ENCODE results near the gene NPY4R2. TPM values are rescaled to one million over a fixed set of nuclear protein-coding genes. Genes with fewer than 3 reads are reported as not detected.
A peak's percentile ranks its signal among the peaks of the same experiment; 100 is the strongest.
"Not testable (repeated sequence)": the region's sequence is repeated elsewhere in the genome, so short reads cannot be mapped to it uniquely, and the experiment has no call there.

NPY4R2 gene
- total RNA-seq, 4 donors from 2014 or later: 0.28 to 5.8 TPM; not detected in 2

DNA sequence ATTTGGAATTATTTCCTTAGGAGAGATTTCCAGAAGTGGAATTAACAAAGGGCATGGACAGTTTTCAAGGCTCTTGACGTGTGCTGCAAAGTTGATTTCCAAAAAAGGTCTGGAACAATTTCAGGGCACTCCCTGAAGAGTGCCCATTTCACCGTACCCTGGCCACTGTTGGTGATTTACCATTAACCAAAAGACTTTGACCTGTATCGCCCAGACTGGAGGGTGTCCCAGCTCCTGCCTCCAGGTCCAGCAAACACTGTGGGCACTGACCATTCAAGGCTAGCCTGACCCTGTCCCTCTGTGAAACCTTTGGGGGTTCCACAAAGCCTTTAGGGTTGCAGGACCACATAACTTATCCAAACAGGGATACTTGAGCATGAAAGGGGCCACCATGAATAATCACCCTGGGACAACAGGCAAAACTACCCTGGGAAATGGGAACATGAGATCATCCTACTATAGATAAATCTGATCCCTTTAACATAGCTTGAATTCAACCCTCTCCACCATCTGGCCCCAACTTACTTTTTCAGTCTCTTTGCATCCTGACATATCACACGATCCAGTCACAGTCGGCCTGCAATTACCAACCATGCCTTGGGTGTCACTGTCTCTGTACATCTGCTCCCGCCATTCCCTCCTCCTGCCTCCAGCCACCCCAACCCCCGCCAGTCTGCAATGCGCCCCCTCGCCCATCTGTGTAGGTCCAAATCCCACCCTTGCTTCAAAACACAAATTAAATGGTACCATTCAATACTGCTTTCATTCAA, 8.9 kb downstream of the NPY4R2 start:
- ATAC-seq (ENCODE audit: low FRiP score); DNase-seq (ENCODE audit: low spot score): not testable (repeated sequence)

- peak; percentile 25 for ATAC-seq (ENCODE audit: low FRiP score)
- DNase-seq (ENCODE audit: low spot score): not testable (repeated sequence)
These were observed 9.8 kb downstream of the NPY4R2 start for GRCh38 chr10:47928225-47928624.

DNA sequence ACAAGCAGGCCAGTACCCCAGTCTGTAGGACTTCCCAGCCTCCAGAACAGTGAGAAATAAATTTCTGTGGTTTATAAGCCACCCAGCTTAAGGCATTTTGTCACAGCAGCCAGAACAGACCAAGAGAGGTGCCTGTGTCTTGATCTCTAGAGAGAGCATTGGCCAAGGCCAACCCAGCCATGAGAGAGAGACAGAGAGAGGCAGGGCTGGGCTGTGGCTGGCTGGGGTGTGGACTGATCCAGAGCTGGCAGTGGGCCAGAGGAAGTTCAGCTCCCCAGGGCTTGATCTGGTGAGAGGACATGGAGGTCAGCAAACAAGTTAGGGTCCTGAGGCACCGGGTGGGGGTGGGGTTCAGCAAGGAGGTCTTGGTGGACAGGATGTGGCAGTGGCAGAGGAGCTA, 14.4 kb downstream of the NPY4R2 start:
- ATAC-seq (ENCODE audit: low FRiP score); DNase-seq (ENCODE audit: low spot score): not testable (repeated sequence)

- DNase-seq (ENCODE audit: low spot score); ATAC-seq (ENCODE audit: low FRiP score): not testable (repeated sequence)
These were observed 15.0 kb downstream of the NPY4R2 start for GRCh38 chr10:47933462-47933861.

- ATAC-seq (ENCODE audit: low FRiP score); DNase-seq (ENCODE audit: low spot score): not testable (repeated sequence)
These were observed 18.3 kb downstream of the NPY4R2 start for GRCh38 chr10:47936772-47937228.

DNA sequence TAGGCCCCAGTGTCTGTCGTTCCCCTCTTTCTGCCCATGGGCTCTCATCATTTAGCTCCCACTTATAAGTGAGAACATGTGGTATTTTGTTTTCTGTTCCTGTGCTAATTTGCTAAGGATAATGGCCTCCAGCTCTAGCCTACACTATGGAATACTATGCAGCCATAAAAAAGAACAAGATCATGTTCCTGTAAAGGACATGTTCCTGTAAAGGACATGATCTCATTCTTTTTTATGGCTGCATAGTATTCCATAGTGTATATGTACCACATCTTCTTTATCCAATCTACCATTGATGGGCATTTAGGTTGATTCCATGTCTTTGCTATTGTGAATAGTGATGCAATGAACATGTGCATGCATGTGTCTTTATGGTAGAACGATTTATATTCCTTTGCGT, 19.2 kb downstream of the NPY4R2 start:
- not testable (repeated sequence) for ATAC-seq (ENCODE audit: low FRiP score); DNase-seq (ENCODE audit: low spot score)

GRCh38 chr10:47940821-47941220, 22.4 kb downstream of the NPY4R2 start:
- DNase-seq (ENCODE audit: low spot score); ATAC-seq (ENCODE audit: low FRiP score): not testable (repeated sequence)

- not testable (repeated sequence) for ATAC-seq (ENCODE audit: low FRiP score); DNase-seq (ENCODE audit: low spot score)
These were observed 22.9 kb downstream of the NPY4R2 start for GRCh38 chr10:47941379-47941778.

GRCh38 chr10:47942351-47943019, 24.0 kb downstream of the NPY4R2 start:
- not testable (repeated sequence) for DNase-seq (ENCODE audit: low spot score); ATAC-seq (ENCODE audit: low FRiP score)

DNA sequence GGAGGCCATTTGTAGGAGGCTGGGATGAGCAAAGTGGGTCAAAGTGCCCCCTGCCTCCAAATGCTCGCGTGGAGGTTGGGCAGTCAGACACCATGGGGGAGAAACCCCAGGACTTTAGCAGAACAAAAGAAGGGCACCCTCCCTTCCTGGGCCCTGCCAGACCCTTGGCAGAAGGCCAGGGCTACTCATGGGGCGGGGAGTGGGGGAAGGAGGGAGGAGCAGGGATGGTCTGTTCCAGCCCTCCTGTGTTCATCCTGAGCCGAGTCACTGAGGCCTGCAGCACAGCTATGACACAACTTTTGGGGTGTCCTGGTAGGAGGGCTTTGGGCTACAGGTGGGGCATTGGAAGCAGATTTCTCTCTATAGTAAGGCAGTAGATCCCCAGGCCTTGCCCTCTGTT, 24.9 kb downstream of the NPY4R2 start:
- ATAC-seq (ENCODE audit: low FRiP score): peak; percentile 32
- not testable (repeated sequence) for DNase-seq (ENCODE audit: low spot score)

- not testable (repeated sequence) for ATAC-seq (ENCODE audit: low FRiP score); DNase-seq (ENCODE audit: low spot score)
These were observed 29.0 kb downstream of the NPY4R2 start for GRCh38 chr10:47947424-47947823.

DNA sequence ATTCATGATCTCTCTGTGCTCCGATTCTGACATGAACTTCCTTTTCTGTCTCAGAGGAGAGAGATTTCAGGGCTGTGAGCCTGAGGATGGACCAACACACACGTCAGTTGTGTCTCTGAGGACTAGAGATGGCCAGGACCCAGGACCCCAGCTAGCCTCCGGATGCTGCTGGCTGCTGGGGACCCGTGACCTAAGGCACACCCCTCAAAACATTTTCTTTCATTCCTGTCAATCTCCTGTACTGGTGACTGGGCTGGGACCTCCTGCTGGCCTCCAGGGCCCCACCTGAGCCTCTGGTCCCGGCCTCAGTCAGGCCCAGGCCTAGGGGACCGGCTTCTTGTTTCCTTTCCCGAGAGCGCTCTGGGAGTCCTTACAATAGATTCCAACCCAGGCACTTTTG, 38.7 kb downstream of the NPY4R2 start:
- not testable (repeated sequence) for ATAC-seq (ENCODE audit: low FRiP score); DNase-seq (ENCODE audit: low spot score)

- not testable (repeated sequence) for ATAC-seq (ENCODE audit: low FRiP score)
These were observed 41.2 kb downstream of the NPY4R2 start for GRCh38 chr10:47959677-47960076.

GRCh38 chr10:47960699-47961098, 42.2 kb downstream of the NPY4R2 start:
- DNase-seq (ENCODE audit: low spot score); ATAC-seq (ENCODE audit: low FRiP score): not testable (repeated sequence)

More at GRCh38 chr10:47959677-47960076, 41.2 kb downstream of the NPY4R2 start:
- DNase-seq (ENCODE audit: low spot score): not testable (repeated sequence)

GRCh38 chr10:47962785-47963184, 44.3 kb downstream of the NPY4R2 start:
- ATAC-seq (ENCODE audit: low FRiP score); DNase-seq (ENCODE audit: low spot score): not testable (repeated sequence)

GRCh38 chr10:47964280-47965063, 46.0 kb downstream of the NPY4R2 start:
- not testable (repeated sequence) for DNase-seq (ENCODE audit: low spot score)
- peak; percentile 90 for ATAC-seq (ENCODE audit: low FRiP score)

DNA sequence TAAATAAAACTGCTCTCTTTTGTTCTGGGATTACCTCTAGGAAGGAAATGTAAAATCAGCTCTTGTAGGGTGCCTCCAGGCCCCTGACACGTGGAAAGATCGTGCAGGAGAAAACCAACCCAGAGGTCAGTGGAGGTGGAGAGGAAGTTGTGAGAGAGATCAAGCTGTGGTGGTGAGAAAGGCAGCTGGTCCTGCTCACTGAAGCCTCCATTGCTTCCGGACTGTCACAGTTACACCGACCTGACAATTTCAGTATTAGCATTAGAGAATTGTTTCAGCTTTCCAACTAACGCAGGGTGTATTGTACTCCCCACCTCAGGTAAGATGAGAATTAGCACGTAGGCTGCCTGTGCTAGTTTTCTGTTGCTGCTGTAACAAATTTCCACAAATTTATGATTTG, 50.5 kb downstream of the NPY4R2 start:
- not testable (repeated sequence) for DNase-seq (ENCODE audit: low spot score); ATAC-seq (ENCODE audit: low FRiP score)

- DNase-seq (ENCODE audit: low spot score); ATAC-seq (ENCODE audit: low FRiP score): not testable (repeated sequence)
These were observed 51.6 kb downstream of the NPY4R2 start for GRCh38 chr10:47970047-47970446.

DNA sequence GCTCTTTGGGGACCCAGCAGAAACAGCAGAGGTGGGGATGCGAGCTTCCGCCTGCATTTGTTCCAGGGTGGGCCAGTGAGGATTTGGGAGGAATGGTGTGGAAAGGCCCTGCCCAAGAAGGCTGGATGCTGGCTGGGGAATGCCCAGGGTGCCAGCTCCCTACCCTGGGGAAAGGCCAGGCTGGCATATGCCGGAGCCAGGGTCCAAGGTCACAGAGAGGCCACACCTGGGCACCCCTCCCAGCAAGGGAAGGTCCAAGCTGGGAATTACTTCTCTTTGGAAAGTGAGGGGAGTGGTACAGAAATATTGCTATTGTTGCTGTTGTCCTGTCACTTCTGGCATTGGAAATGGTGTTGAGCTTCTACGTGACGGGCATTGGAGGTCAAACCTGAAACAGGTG, 53.1 kb downstream of the NPY4R2 start:
- DNase-seq (ENCODE audit: low spot score); ATAC-seq (ENCODE audit: low FRiP score): not testable (repeated sequence)
